Brain microvascular endothelial cell (primary cell): ENCODE data around the gene HYAL3.

ENCODE experiments used
- DNase-seq: peaks from one replicate; pipeline ENCODE4 v3.0.0-alpha.2; 2020
- H3K27ac ChIP-seq: fragments of 250-450 bp; sonication (Bioruptor Pico); 2 replicates; pipeline ENCODE4 v1.5.1; 2020; ENCODE audit warnings: mild to moderate bottlenecking, moderate library complexity
- H3K27me3 ChIP-seq: fragments of 250-450 bp; sonication (Bioruptor Pico); replicated peaks from 2 replicates; pipeline ENCODE4 v1.5.1; 2020; ENCODE audit warnings: mild to moderate bottlenecking
- H3K36me3 ChIP-seq: fragments of 250-450 bp; sonication (Bioruptor Pico); replicated peaks from 2 replicates; pipeline ENCODE4 v1.5.1; 2020; ENCODE audit warnings: mild to moderate bottlenecking
- H3K4me3 ChIP-seq: 2 replicates; pipeline ENCODE4 v1.5.1; 2011; ENCODE audit warnings: low read depth, mild to moderate bottlenecking, control low read depth, low read length, moderate library complexity
- in situ Hi-C: cut with HindIII; loops from 2 replicates; pipeline ENCODE4 v1.10.0; 2017; ENCODE audit warnings: low sequenced_read_pairs, low pct_ligation_motif_present
- TF ChIP-seq, protein P1 (sequence below): IDR thresholded peaks from 2 replicates; pipeline ENCODE4 v1.5.1; 2011; ENCODE audit warnings: low read depth, mild to moderate bottlenecking, moderate library complexity, low read length, control low read depth, inconsistent platforms; ENCODE audit errors: missing control alignments

The HYAL3 gene

DNA sequence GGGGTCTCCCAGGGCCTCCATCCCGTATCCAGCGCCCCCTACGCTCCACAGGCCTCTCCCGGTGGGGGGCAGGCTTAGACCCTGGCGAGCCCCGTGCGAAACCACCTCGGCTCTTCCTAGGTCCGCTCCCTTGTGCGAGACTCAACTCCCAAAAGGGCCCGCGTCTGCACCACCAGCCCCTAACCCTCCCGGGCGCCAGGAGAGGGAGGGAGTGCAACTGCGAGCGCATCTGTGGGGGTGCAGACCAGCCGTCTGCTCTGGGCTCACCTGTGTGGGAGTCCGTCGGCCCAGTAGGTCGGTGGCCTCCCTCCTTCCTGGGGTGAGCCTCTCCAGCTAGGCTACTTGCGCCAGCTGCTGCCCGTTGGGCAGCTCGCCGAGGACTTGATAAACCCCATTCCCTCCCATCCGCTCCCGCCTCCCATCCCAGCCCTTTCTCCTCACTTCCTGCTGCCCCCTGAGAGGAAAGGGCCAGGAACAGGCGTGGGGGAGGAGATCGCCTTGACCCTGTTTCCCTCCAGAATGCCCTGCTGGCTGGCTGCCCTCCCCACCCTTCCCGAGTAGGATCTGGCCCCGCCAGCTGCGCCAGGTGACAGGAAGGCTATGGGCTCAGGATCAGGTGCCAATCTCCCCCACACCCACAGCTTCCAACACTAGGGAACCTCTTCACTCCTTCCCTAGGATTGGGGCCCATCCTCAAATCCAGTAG lies 23.3 kb upstream of the HYAL3 start, which contains the start of gene HYAL2:
Gene HYAL2 (minus strand): TSS at position 360 of the 706 bp plus-strand sequence. CDS start 2,256 bp downstream, outside the sequence.
- TF ChIP-seq, protein P1, sequence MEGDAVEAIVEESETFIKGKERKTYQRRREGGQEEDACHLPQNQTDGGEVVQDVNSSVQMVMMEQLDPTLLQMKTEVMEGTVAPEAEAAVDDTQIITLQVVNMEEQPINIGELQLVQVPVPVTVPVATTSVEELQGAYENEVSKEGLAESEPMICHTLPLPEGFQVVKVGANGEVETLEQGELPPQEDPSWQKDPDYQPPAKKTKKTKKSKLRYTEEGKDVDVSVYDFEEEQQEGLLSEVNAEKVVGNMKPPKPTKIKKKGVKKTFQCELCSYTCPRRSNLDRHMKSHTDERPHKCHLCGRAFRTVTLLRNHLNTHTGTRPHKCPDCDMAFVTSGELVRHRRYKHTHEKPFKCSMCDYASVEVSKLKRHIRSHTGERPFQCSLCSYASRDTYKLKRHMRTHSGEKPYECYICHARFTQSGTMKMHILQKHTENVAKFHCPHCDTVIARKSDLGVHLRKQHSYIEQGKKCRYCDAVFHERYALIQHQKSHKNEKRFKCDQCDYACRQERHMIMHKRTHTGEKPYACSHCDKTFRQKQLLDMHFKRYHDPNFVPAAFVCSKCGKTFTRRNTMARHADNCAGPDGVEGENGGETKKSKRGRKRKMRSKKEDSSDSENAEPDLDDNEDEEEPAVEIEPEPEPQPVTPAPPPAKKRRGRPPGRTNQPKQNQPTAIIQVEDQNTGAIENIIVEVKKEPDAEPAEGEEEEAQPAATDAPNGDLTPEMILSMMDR, result peak; percentile 1
- in situ Hi-C loops, result no loop called here
- Histone ChIP-seq H3K4me3 (peak within 1 kb of the TSS; percentile 78), H3K36me3 (peaks cover 12% of the 10 kb centered on the region), H3K27me3 (no peaks in the 10 kb centered on the region), H3K27ac (peak within 1 kb of the TSS; percentile 100)
- no peak for DNase-seq

DNA sequence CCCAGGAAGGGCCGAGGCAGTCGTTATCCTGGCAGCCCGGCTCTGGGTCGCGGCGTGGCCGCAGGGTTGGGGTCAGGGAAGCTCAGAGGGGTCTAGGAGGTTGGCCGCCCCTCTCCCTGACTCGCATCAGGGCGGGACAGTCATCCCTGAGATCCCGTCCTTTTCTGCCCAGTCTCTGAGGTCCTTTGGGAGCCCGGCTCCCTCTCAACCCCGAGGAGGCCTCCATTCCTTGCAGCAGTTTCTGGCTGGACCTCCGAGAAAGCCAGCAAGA lies 22.8 kb upstream of the HYAL3 start:
- no peak for DNase-seq
- Histone ChIP-seq H3K27me3 (no peaks in the 10 kb centered on the region), H3K4me3 (peak overlapping the region; percentile 78), H3K36me3 (peaks cover 12% of the 10 kb centered on the region), H3K27ac (peak overlapping the region; percentile 100)
- TF ChIP-seq, protein P1, result no peak
- in situ Hi-C loops, result no loop called here

DNA sequence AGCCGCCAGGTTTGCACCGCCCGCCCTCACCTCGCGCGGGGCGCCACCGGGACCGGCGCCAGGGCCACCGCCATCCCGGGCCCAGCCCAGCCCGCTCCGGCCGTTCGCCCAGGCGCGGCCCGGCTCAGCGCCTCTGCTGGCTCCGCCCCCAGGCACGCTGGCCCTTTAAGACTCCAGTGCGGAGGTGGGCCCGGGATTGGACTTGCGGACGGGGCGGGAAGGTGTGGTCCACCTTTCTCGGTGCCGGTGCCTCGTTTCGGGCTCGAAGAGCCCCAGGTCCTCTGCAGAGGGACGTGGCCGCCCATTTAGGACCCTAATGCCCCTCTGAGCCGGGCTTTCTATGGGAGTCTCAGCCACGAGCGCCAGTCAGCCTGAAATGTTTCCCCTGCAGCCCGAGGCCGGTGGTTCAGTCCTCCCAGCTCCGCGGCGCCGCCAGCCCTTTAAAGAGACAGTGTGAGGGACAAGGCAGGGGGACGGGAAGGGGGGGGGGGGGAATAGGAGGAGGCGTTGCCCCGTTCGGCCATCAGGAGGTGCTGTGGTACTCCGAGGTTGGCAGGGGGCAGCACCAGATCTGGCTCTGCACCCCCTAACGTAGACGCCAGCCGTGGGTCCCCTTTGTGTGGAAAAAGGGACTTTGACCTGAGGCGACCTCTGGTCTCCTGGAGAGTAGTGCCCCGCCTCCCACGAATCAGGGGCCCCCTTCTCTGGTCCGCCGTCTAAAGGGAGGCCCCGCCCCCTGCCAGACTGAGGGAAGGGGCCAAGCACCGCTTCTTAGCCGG lies 22.3 kb upstream of the HYAL3 start:
- peak; percentile 81 for DNase-seq
- no peaks in the 10 kb centered on the region for H3K27me3 ChIP-seq
- peaks cover 12% of the 10 kb centered on the region for H3K36me3 ChIP-seq
- in situ Hi-C loops, result no loop called here
- peak overlapping the region; percentile 100 for H3K27ac ChIP-seq
- TF ChIP-seq, protein P1, result peak; percentile 66
- H3K4me3 ChIP-seq, result peak overlapping the region; percentile 78

DNA sequence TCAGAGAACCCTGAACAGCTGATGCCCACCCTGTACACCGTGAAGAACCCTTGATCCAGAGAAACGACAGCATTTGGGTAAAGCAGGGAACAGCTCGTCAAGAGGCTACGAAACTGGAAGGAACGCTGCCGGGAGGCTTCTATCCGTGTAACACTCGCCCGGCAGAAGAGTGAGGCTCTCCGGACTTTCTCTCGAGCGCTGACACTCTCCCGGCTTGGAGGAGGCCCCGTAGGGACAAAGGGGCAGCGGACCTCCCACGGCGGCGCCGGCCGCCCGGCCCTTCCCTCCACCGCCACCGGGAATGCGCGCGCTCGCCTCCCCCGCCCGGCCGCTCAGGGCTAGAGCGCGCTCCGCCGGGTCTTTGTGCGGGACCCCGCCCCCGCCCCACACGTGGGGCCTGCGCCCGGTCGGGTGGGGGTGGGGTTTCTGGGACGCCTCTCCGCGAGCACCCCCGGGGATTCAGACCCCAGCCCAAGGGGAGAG lies 21.7 kb upstream of the HYAL3 start:
- Histone ChIP-seq H3K27ac (peak overlapping the region; percentile 100), H3K36me3 (peaks cover 10% of the 10 kb centered on the region), H3K4me3 (peak overlapping the region; percentile 78), H3K27me3 (no peaks in the 10 kb centered on the region)
- TF ChIP-seq, protein P1, result no peak
- in situ Hi-C loops, result no loop called here
- no peak for DNase-seq

DNA sequence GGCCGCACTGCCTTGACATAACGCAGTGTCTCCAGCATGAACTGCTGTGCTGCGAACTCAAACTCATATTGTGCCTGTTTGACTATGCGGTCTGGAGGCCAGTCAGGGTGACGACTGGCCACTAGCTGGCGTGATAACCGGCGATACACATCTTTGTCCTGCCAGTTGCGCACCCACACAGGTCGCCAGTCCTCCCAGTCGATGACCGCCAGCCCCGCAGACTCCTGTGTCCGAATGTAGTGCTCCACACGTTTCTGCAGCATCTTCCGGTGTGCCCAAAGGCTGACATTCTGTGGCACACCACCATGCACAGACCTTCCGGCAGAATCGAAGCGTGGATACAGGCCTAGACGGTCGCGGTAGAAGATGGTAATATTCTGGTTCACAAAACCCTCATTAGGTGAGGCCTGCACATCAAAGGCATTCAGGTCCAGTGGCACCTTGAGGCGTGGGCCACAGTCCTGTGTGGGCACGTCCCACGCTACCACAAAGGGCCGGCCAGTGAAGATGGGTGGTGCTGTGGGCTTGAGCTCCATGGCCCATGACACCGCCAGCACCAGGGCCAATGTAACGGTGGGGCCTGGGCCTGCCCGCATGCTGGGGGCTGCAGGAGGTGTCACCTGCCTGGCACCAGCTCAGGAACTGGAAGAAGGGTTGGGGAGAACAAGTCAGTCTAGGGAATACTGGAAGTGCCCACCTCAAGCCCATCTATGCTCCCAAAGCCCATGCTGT lies 20.9 kb upstream of the HYAL3 start:
- TF ChIP-seq, protein P1, result peak; percentile 12
- in situ Hi-C loops, result no loop called here
- Histone ChIP-seq H3K36me3 (peaks cover 9% of the 10 kb centered on the region), H3K27me3 (no peaks in the 10 kb centered on the region), H3K4me3 (peak overlapping the region; percentile 78), H3K27ac (no peak overlapping the region)
- no peak for DNase-seq
